Stimulated activated CD4-positive, alpha-beta T cell treated with anti-CD3 and anti-CD28 coated beads, Interleukin-2, amount 100 ng/mL, for 48 hours (primary cell): ENCODE data around the gene OR6B1.
"Not testable (repeated sequence)": the region's sequence is repeated elsewhere in the genome, so short reads cannot be mapped to it uniquely, and the experiment has no call there.

Experiments used
- DNase-seq, 2 donors: peaks; one replicate each; pipeline ENCODE4 v3.0.0-alpha.2; 2020

OR6B1 gene

GRCh38 chr7:144050093-144050492 is 50.0 kb downstream of the OR6B1 start:
- DNase-seq = no peak

- not testable (repeated sequence) for DNase-seq
These were observed 50.8 kb downstream of the OR6B1 start for GRCh38 chr7:144050884-144051283.

- DNase-seq = no peak
These were observed 57.8 kb downstream of the OR6B1 start for GRCh38 chr7:144057954-144058353.
